Left renal cortex interstitium (tissue), 4 donors: ENCODE data around the gene GFOD2. TPM values are rescaled to one million over a fixed set of nuclear protein-coding genes. Genes with fewer than 3 reads are reported as not detected.
"Not testable (repeated sequence)": the region's sequence is repeated elsewhere in the genome, so short reads cannot be mapped to it uniquely, and the experiment has no call there.

ENCODE experiments used
- DNase-seq, 4 donors: peaks; one replicate each; pipeline ENCODE4 v3.0.0-alpha.2; 2013; ENCODE audit warnings: low read depth in 4 of 4, low spot score in 2 of 4, missing footprints in 1 of 4
- polyA plus RNA-seq, 4 donors: library from polyadenylated mRNA; unstranded; fragments of 120-200 nt; gene quantifications; one replicate each; pipeline ENCODE4 v1.2.1, GENCODE V29; 2013; ENCODE audit not compliant: insufficient read length in 4 of 4

GFOD2 gene
- polyA plus RNA-seq = 10 to 100 TPM; 18.7 to 25.6 (median 23.7) TPM

- peak; percentile 86 to 95 (median 92) for DNase-seq
Observed at GRCh38 chr16:67719048-67719777, at the start of gene GFOD2. TSS of gene GFOD2 (minus strand) at chr16:67719316. CDS start at chr16:67685715, 33,601 bp downstream.

- DNase-seq = no peak
Observed at GRCh38 chr16:67767953-67768352, 48.8 kb upstream of the GFOD2 start.

GRCh38 chr16:67766291-67766690 is 47.2 kb upstream of the GFOD2 start:
- peak in 3 of 4 donors; percentile 24 to 47 (median 28) for DNase-seq

GRCh38 chr16:67764158-67764667 is 45.1 kb upstream of the GFOD2 start:
- no peak for DNase-seq

- DNase-seq = no peak
Observed at GRCh38 chr16:67763066-67763465, 44.0 kb upstream of the GFOD2 start.

- no peak for DNase-seq
Observed at GRCh38 chr16:67762385-67762784, 43.3 kb upstream of the GFOD2 start.

- DNase-seq = no peak
Observed at GRCh38 chr16:67761924-67762323, 42.8 kb upstream of the GFOD2 start.

GRCh38 chr16:67760956-67761230 is 41.8 kb upstream of the GFOD2 start:
- no peak for DNase-seq

- no peak for DNase-seq
Observed at GRCh38 chr16:67760206-67760955, 41.3 kb upstream of the GFOD2 start.

GRCh38 chr16:67758966-67759365 is 39.9 kb upstream of the GFOD2 start:
- no peak for DNase-seq

GRCh38 chr16:67758006-67758405 is 38.9 kb upstream of the GFOD2 start:
- no peak for DNase-seq

GRCh38 chr16:67752641-67753040 is 33.5 kb upstream of the GFOD2 start:
- no peak for DNase-seq

GRCh38 chr16:67751331-67751730 is 32.2 kb upstream of the GFOD2 start:
- DNase-seq = not testable (repeated sequence)

- no peak for DNase-seq
Observed at GRCh38 chr16:67750466-67750865, 31.4 kb upstream of the GFOD2 start.

GRCh38 chr16:67749436-67750078 is 30.4 kb upstream of the GFOD2 start:
- DNase-seq = no peak

GRCh38 chr16:67748834-67749233 is 29.7 kb upstream of the GFOD2 start:
- DNase-seq = no peak

- no peak for DNase-seq
Observed at GRCh38 chr16:67746846-67747245, 27.7 kb upstream of the GFOD2 start.

GRCh38 chr16:67741118-67741517 is 22.0 kb upstream of the GFOD2 start:
- DNase-seq = no peak

GRCh38 chr16:67740391-67740790 is 21.3 kb upstream of the GFOD2 start:
- DNase-seq = no peak

- DNase-seq = no peak
Observed at GRCh38 chr16:67736858-67737257, 17.7 kb upstream of the GFOD2 start.

GRCh38 chr16:67734731-67735201 is 15.7 kb upstream of the GFOD2 start:
- no peak for DNase-seq
